Right cardiac atrium (tissue), 5 donors: ENCODE data around the gene RCOR2. TPM values are rescaled to one million over a fixed set of nuclear protein-coding genes. Genes with fewer than 3 reads are reported as not detected.

ENCODE experiments used
- ATAC-seq, 2 donors: fragments of 200-7000 bp; cut with Tn5 transposase; one replicate each; pipeline versions ENCODE4 v1.8.0 to v1.9.1; 2020; ENCODE audit warnings: moderate library complexity in 2 of 2, mild to moderate bottlenecking in 1 of 2
- DNase-seq, 3 donors: peaks; one replicate each; pipeline ENCODE4 v3.0.0-alpha.2; 2020
- H3K27ac ChIP-seq: one replicate; pipeline ENCODE4 v1.5.1; 2013; ENCODE audit warnings: mild to moderate bottlenecking, low read length, control low read depth, moderate library complexity
- H3K27me3 ChIP-seq: one replicate; pipeline ENCODE4 v1.6.1; 2013; ENCODE audit not compliant: control insufficient read depth, insufficient read depth
- H3K4me1 ChIP-seq: one replicate; pipeline ENCODE4 v1.6.1; 2013; ENCODE audit warnings: low read length; ENCODE audit not compliant: control insufficient read depth, insufficient read depth
- H3K4me3 ChIP-seq: one replicate; pipeline ENCODE4 v1.5.1; 2013; ENCODE audit warnings: low read length, control low read depth
- H3K9me3 ChIP-seq: one replicate; pipeline ENCODE4 v1.6.1; 2013; ENCODE audit warnings: low read length; ENCODE audit not compliant: control insufficient read depth
- WGBS: extraction: QIAGEN DNeasy Blood & Tissue Kit; methylation state at CpG from one replicate; pipeline ENCODE4 v1.1.7; 2013; 5-methylcytosine and 5-hydroxymethylcytosine counted together
- intact Hi-C, 4 donors: fragments of 100-400 bp; cut with DNase I; formaldehyde crosslinking; loops; one replicate each; pipeline versions ENCODE4 v1.11.0 to v1.14.0; 2022 to 2023
- polyA plus RNA-seq: library from polyadenylated mRNA; stranded (reverse); fragments of 200-250 nt; gene quantifications from one replicate; pipeline ENCODE4 v1.2.3, GENCODE V29; 2013
- total RNA-seq, 4 donors: library from RNA; stranded (reverse); fragmentation: NEBNext Ultra II Directional; extraction: Animal tissue kit (Norgen Biotek cat#: 25700); gene quantifications; one replicate each; pipeline ENCODE4 v1.2.1, GENCODE V29; 2021
- donor health status: healthy with polysubstance abuse.
- donor health status: DM: no; HTN: yes; CAD: no.
- donor health status: DM: no; HTN: no; CAD: no.
- donor health status: DM: no; HTN: yes; CAD: no; lungs with severe emphysema.
- donor health status: DM: yes; HTN: yes; CAD: no.

Gene RCOR2
- total and polyA plus RNA-seq, 5 donors, result 1.6 to 10.1 (median 7.5) TPM

- peaks cover 29% of the 10 kb centered on the region for H3K4me1 ChIP-seq
- intact Hi-C loops, result no loop called here
- ATAC-seq (no peak), DNase-seq (no peak)
- peak overlapping the region; percentile 62 for H3K27ac ChIP-seq
- no peaks in the 10 kb centered on the region for H3K27me3 ChIP-seq
- no peaks in the 10 kb centered on the region for H3K9me3 ChIP-seq
- no peak overlapping the region for H3K4me3 ChIP-seq
- 78% methylated on average over 8 of the region's 8 CpGs for WGBS
Measured at GRCh38 chr11:63875506-63876065, 41.4 kb downstream of the RCOR2 start.

GRCh38 chr11:63874511-63874910 is 42.5 kb downstream of the RCOR2 start:
- Histone ChIP-seq H3K27me3 (no peaks in the 10 kb centered on the region), H3K9me3 (no peaks in the 10 kb centered on the region), H3K4me3 (no peak overlapping the region), H3K4me1 (peaks cover 32% of the 10 kb centered on the region), H3K27ac (peak overlapping the region; percentile 62)
- 50% methylated on average over 6 of the region's 6 CpGs for WGBS
- peak; percentile 27 to 34 for ATAC-seq
- DNase-seq, result peak in 1 of 3 donors; percentile 65
- intact Hi-C loops, result no loop called here

GRCh38 chr11:63873311-63873710 is 43.7 kb downstream of the RCOR2 start:
- 76% methylated on average over 5 of the region's 5 CpGs for WGBS
- no peak for ATAC-seq
- DNase-seq, result no peak
- no peaks in the 10 kb centered on the region for H3K27me3 ChIP-seq
- H3K27ac ChIP-seq, result peak overlapping the region; percentile 73
- intact Hi-C loops, result no loop called here
- H3K4me1 ChIP-seq, result peaks cover 35% of the 10 kb centered on the region
- no peaks in the 10 kb centered on the region for H3K9me3 ChIP-seq
- H3K4me3 ChIP-seq, result no peak overlapping the region

- Histone ChIP-seq H3K4me1 (peaks cover 35% of the 10 kb centered on the region), H3K9me3 (no peaks in the 10 kb centered on the region), H3K4me3 (no peak overlapping the region), H3K27ac (peak overlapping the region; percentile 87), H3K27me3 (no peaks in the 10 kb centered on the region)
- no peak for DNase-seq
- WGBS, result 58% methylated on average over 5 of the region's 5 CpGs
- no peak for ATAC-seq
- intact Hi-C loops, result no loop called here
Measured at GRCh38 chr11:63872800-63873197, 44.2 kb downstream of the RCOR2 start.

GRCh38 chr11:63871962-63872799 is 44.8 kb downstream of the RCOR2 start:
- H3K4me3 ChIP-seq, result no peak overlapping the region
- H3K4me1 ChIP-seq, result peaks cover 35% of the 10 kb centered on the region
- 10% methylated on average over 11 of the region's 11 CpGs for WGBS

GRCh38 chr11:63870351-63871140 is 46.4 kb downstream of the RCOR2 start:
- 62% methylated on average over 14 of the region's 14 CpGs for WGBS
- intact Hi-C loops, result no loop called here
- H3K27me3 ChIP-seq, result no peaks in the 10 kb centered on the region
- H3K4me3 ChIP-seq, result no peak overlapping the region
- H3K9me3 ChIP-seq, result no peaks in the 10 kb centered on the region
- H3K27ac ChIP-seq, result peak overlapping the region; percentile 33
- peaks cover 30% of the 10 kb centered on the region for H3K4me1 ChIP-seq
- ATAC-seq (no peak), DNase-seq (no peak)

More at GRCh38 chr11:63871962-63872799, 44.8 kb downstream of the RCOR2 start:
- intact Hi-C loops, result no loop called here
- Histone ChIP-seq H3K9me3 (no peaks in the 10 kb centered on the region), H3K27me3 (no peaks in the 10 kb centered on the region), H3K27ac (peak overlapping the region; percentile 87)
- DNase-seq (peak; percentile 83 to 89 (median 87)), ATAC-seq (peak; percentile 96)

- ATAC-seq (no peak), DNase-seq (no peak)
- peaks cover 24% of the 10 kb centered on the region for H3K4me1 ChIP-seq
- H3K27me3 ChIP-seq, result no peaks in the 10 kb centered on the region
- no peak overlapping the region for H3K27ac ChIP-seq
- intact Hi-C loops, result no loop called here
- no peak overlapping the region for H3K4me3 ChIP-seq
- H3K9me3 ChIP-seq, result no peaks in the 10 kb centered on the region
- WGBS, result 63% methylated on average over 8 of the region's 8 CpGs
Measured at GRCh38 chr11:63869683-63870082, 47.3 kb downstream of the RCOR2 start.

- 83% methylated on average over 7 of the region's 7 CpGs for WGBS
- no peaks in the 10 kb centered on the region for H3K9me3 ChIP-seq
- no peaks in the 10 kb centered on the region for H3K27me3 ChIP-seq
- intact Hi-C loops, result no loop called here
- H3K4me1 ChIP-seq, result peaks cover 22% of the 10 kb centered on the region
- no peak overlapping the region for H3K4me3 ChIP-seq
- ATAC-seq, result no peak
- no peak for DNase-seq
- H3K27ac ChIP-seq, result no peak overlapping the region
Measured at GRCh38 chr11:63869171-63869591, 47.8 kb downstream of the RCOR2 start.

- intact Hi-C loops, result no loop called here
- no peaks in the 10 kb centered on the region for H3K9me3 ChIP-seq
- DNase-seq (peak in 1 of 3 donors; percentile 67), ATAC-seq (no peak)
- no peak overlapping the region for H3K27ac ChIP-seq
- no peaks in the 10 kb centered on the region for H3K27me3 ChIP-seq
- peaks cover 22% of the 10 kb centered on the region for H3K4me1 ChIP-seq
- H3K4me3 ChIP-seq, result no peak overlapping the region
- WGBS, result 35% methylated on average over 9 of the region's 9 CpGs
Measured at GRCh38 chr11:63868399-63869064, 48.4 kb downstream of the RCOR2 start.

- no peak for DNase-seq
- no peak overlapping the region for H3K4me3 ChIP-seq
- no peaks in the 10 kb centered on the region for H3K9me3 ChIP-seq
- intact Hi-C loops, result no loop called here
- WGBS, result 93% methylated on average over 4 of the region's 4 CpGs
- peaks cover 18% of the 10 kb centered on the region for H3K4me1 ChIP-seq
- no peak overlapping the region for H3K27ac ChIP-seq
- ATAC-seq, result no peak
- no peaks in the 10 kb centered on the region for H3K27me3 ChIP-seq
Measured at GRCh38 chr11:63867511-63867910, 49.5 kb downstream of the RCOR2 start.
